Thyroid gland (tissue), 4 donors: ENCODE data around the gene INPP4A.

Experiments used
- POLR2A ChIP-seq, 2 donors: fragments of 450-650 bp; IDR thresholded peaks; one replicate each; pipeline ENCODE4 v1.6.1; 2017; ENCODE audit warnings: antibody characterized with exemption in 2 of 2, mild to moderate bottlenecking in 2 of 2, moderate library complexity in 1 of 2
- TF ChIP-seq, protein P1 (sequence below), 6 experiments: fragments of 200-600 bp in 3 of 6; fragments of 450-650 bp in 3 of 6; sonication (generic) in 3 of 6; IDR thresholded peaks; one replicate each; pipeline ENCODE4 v1.5.1; 2016 to 2019; ENCODE audit warnings: antibody characterized with exemption in 6 of 6, mild to moderate bottlenecking in 2 of 6, inconsistent platforms in 1 of 6, moderate library complexity in 1 of 6

GRCh38 chr2:98438190-98439133, 6.2 kb upstream of the INPP4A start:
- TF ChIP-seq, protein P1, sequence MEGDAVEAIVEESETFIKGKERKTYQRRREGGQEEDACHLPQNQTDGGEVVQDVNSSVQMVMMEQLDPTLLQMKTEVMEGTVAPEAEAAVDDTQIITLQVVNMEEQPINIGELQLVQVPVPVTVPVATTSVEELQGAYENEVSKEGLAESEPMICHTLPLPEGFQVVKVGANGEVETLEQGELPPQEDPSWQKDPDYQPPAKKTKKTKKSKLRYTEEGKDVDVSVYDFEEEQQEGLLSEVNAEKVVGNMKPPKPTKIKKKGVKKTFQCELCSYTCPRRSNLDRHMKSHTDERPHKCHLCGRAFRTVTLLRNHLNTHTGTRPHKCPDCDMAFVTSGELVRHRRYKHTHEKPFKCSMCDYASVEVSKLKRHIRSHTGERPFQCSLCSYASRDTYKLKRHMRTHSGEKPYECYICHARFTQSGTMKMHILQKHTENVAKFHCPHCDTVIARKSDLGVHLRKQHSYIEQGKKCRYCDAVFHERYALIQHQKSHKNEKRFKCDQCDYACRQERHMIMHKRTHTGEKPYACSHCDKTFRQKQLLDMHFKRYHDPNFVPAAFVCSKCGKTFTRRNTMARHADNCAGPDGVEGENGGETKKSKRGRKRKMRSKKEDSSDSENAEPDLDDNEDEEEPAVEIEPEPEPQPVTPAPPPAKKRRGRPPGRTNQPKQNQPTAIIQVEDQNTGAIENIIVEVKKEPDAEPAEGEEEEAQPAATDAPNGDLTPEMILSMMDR (IDR thresholded peaks at IDR 0.05) = no peak
- no peak for TF ChIP-seq POLR2A (IDR thresholded peaks at IDR 0.05)
